ENCODE results near the gene GREB1L.
"Not testable (repeated sequence)": the region's sequence is repeated elsewhere in the genome, so short reads cannot be mapped to it uniquely, and the experiment has no call there.

The GREB1L gene

DNA sequence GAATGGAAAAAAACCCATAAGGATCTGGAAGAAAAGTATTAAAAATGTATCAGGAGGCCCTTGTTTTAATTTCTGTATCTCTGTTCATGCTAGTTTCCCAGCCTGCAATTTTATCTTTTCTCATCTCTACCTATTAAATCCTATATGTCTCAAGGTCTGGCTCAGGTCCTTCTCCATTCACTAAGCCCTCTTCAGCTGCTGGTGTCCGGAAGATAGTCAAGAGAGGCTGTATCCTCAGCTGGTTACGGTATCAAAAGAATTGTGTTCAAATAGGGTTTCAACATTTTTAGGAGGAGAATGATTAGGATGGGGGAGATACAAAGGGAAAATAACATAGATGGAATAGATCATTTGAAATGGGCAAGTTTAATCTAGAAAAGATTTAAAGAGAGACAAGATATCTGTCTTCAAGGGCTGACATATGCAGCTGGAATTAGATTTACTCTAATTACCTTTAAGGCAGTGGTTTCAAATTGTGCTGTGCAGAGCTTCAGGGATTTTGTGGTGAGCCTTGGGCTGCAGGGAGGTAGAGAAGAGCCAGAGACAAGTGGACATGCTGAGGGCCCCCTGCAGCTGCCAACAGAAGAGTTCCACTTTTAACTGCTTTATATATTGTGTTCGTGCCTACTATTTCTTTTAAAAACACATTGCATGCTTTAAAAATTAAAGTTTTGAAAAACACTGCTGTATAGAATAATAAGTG is 24.1 kb downstream of the GREB1L start:
- no peak for DNase-seq

DNA sequence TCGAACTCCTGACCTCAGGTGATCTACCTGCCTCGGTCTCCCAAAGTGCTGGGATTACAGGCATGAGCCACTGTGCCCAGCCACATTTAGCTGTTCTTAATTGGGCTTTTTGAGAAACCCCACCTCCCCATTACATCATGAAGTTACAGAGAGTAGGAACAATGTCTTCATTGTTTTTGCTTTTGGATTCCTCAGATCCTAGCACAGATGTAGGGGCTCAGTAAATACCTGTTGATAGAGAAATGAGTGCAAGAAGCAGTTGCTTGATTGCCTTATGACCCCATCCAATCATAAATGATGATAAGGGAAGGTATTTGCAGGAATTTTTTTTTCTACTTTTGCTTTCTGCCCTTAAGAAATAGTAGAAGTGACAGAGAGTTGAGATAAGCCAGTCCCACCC is 25.4 kb downstream of the GREB1L start:
- no peak for DNase-seq

DNA sequence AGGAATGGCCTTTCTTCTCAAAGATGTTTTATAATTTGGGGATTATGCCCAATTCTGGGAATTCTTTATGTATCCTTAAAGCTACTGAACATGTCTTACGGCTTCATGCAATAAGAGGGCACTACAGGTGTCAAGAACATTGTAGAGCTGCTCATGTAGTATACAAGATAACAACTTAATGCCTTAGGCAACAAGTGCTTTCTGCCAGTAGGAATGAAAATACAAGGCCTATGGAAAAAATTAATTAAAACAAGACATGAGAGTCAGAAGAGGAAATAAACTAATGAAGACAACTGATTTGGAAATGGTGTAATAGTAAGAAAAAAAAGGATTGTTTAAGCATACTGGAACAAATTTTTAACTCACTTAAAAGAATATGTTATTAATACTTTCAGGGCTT is 27.3 kb downstream of the GREB1L start:
- DNase-seq = no peak

DNA sequence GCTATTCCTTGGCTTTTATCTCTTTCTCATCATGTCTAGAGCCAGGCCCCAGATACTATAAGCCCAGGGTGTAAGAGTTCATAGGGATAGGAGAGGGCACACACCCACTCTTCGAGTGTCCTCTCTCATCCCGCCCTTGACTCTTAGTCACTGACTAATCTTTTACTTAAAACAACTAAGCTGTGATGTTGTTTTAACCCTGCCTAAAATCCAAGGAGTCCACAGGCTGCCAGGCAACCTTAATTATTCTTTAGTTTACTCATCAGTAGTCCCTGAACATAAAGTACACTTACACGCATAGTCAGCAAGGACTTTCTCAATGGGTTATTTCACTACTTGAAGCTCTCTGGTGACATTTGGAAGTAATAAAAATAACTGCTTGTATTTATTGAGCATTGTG is 28.4 kb downstream of the GREB1L start:
- no peak for DNase-seq

DNA sequence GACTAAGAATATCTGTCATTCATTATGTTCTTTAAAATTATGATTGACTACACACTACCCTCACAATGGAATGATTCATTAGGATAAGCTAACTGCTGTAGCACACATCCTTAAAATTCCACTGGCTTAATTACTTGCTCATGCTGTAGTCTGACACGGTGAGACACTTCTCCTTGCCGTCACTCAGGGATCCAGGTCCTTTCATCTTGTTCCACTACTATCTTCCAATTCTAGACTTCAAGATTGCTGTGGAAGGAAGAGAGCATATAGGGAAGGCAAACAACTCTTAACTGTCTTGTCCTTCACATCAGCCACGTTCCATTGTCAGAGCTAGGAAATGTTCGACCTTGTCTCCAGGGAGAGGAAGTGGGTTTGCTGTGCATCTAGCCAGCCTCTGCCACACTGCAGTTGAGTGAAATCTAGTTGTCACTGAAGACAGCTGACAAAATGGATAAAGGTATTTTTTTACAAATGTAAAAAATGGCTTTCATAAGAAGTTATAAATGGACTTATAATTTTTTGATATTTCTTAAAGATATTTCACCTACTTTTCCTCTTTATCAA is 30.1 kb downstream of the GREB1L start:
- DNase-seq = no peak

DNA sequence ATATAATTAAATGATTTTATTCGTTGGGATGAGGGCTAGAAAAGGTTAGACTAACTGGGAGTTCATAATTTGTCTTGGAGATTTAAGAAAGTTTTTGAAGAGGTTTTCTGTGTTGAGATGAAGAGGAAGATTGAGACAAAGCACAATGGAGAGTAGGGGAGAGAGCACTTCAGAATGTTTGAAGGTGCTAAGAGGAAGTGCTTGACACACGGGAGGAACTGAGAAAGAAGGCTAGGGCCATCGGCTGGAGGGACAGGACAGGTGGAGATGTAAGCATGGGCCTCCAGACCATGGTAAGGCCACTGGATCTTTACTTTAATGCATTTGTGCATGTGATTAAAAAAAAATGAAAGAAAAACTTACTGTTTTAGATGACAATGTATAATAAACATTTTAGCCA is 31.5 kb downstream of the GREB1L start:
- DNase-seq = no peak

DNA sequence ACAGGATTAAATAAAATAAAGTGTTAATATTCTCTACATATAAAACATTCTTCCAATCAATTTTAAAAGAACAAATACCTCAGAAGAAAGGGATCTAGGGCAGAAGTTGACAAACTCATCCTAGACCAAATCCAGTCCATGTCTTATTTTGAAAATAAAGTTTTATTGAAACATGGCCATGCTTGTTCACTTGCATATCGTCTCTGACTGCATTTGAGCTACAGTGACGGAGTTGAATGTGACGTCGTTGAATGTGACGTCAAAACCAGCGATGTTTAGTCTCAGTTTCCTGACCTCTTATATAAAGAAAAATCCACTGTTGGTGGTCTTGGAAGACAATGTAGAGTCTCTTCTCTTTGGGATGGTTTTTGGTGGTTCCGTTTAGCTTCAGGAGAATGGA is 33.6 kb downstream of the GREB1L start:
- no peak for DNase-seq

DNA sequence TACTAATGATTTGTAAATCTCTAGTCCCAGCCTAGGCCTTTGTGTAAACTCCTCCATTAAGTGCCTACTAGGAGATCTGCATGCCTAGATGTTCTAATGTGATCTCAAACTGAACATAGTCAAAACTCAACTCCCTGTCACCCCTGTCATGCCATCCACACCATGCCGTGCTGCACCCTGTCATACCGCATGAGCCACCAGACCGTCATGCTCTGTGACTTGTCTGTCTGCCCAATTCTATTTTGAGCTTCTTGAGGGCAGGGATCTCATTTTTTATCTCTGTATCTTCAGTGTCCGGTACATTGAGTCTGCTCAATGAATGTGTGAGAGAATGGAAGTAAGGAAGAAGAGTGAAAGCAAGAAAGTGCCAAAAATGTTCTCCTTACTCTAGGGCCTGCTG is 35.5 kb downstream of the GREB1L start:
- DNase-seq = no peak

DNA sequence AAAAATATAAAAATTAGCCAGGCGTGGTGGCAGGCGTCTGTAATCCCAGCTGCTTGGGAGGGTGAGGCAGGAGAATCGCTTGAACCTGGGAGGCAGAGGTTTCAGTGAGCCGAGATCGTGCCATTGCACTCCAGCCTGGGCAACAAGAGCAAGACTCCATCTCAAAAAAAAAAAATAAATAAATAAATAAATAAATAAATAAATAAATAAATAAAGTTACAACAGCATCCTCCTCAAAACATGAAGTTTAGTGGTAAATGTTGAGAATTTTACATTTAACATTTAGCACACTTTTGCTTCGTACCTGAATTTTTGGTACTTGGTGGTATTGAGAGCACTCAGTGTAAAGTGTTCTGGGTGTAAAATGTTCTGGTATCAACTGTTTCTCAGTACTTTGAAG is 36.2 kb downstream of the GREB1L start:
- DNase-seq = not testable (repeated sequence)

DNA sequence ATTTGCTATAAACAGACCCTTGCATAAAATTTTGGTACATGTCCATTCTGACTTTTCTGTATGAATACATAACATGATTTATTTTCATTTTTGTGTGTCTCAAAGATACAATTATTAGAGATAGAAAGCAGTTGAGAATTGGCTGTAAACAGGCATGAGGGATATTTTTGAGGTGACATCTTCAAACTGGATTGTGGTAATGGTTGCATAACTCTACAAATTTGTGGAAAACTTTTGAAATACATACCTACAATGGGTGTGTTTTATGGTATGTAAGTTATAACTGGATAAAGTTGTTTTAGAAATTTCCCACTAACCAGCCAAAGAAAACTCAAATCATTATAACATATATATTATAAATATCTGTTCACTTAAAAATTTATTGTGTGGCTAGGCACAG is 39.6 kb downstream of the GREB1L start:
- no peak for DNase-seq

DNA sequence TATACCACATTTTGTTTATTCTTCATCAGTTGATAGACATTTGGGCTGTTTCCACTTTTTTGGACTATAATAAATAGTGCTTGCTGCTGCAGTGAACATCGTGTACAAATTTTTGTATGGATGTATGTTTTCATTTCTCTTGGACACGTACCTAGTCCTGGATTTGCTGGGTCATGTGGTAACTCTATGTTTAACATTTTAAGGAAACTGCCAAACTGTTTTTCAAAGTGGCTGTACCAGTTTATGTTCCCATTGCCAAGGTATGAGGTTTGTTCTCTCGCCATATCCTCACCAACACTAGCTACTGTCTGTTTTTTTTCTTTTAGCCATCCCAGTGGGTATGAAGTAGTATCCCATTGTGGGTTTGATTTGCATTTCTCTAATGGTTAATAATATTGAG is 42.5 kb downstream of the GREB1L start:
- DNase-seq = no peak

DNA sequence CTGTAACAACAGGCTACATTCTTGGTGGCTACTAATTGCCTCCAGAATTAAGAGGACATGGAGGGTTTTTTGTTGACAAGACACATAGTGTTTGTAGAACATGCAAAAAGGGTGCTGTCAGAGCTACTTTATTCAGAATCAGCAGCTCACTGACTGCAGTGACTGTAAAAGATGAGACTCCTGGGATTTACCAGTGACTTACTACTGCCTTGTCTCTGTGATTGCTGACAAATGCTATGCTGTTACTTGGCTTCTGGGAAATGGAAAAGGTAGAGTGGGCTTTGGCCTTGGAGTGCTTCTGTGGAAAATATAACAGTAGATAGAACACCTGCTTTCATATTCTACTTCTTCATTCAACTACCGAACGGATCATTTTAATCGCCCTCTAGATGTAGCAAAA is 47.8 kb downstream of the GREB1L start:
- no peak for DNase-seq

DNA sequence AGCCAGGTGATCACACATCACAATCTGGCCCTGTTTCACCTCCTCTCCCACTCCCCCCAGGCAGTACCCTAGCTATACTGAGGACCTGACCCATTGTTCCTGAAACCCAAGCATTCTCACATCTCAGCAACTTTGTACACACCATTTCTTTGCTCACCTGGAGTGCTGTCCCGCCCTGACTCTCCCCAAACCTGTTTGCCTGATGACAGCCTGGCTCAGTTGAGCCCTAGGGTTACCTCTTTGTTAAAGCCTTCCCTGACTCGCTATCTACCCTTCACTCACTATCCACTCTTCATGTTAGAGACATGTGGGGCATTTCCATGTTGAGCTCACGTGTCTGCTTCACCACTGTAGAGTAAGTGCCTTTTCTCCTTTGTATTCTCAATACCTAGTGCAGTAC is 49.1 kb downstream of the GREB1L start:
- no peak for DNase-seq

DNA sequence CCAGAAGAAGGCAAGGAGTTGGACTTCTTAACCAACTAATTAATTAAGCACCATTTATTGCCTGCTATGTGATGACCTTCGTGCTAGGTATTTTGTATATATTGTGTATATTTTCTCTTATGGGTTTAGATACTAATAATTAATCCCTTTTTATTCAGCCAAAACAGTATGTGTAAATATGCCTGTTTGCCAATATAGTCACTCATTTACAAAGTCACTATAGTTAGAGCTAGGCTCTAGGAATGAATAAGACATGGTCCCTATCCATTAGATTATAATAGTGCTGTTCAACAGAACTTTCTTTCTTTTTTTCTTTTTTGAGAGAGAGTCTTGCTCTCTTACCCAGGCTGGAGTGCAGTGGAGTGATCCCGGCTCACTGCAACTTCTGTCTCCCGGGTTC is 51.4 kb downstream of the GREB1L start:
- DNase-seq = no peak

DNA sequence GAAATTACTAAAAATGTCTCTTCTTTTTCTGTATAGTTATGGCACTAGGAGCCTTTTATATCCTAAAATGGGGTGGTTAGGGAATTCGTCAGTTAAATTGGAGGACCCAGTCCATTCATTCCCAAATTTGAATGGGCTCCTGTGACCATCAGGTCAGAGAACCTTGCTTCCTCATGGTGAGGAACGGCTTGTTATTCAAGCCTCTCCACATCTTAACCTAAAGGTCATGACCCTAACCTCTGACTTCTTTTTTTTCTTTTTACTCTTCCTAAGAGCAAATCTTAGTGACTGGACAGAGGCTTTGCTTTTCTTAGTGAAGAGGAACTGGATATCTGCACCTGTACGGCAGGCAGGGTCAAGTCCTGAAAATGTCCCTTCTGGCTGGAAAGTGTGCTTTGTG is 53.1 kb downstream of the GREB1L start:
- DNase-seq = no peak

DNA sequence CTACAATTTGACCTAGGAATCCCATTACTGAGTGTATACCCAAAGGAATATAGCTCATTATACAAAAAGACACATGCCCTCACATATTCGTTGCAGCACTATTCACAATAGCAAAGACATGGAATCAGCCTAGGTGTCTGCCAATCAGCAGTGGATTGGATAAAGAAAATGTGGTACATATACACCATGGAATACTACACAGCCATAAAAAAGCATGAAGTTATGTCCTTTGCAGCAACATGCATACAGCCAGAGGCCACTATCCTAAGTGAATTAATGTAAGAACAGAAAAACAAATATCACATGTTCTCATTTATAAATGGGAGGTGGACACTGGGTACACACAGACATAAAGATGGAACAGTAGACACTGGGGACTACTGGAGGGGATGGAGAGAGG is 54.0 kb downstream of the GREB1L start:
- DNase-seq = no peak

DNA sequence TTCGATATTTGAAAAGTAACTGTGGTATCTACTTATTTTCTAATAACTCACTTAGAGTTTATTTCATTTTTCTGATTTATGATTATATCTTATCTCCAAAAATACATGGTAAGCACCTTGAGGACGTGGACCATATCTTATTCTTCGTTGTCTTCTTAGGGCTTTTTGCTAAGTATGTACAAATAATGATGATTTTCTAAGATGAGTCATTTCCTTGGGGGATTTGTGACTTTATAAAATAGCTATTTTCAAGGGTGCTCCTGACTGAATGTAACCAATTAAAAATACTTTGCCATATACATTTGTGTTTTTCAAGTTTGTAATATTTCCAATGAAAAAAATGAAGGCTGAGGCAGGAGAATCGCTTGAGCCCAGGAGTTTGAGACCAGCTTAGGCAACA is 56.3 kb downstream of the GREB1L start:
- no peak for DNase-seq

DNA sequence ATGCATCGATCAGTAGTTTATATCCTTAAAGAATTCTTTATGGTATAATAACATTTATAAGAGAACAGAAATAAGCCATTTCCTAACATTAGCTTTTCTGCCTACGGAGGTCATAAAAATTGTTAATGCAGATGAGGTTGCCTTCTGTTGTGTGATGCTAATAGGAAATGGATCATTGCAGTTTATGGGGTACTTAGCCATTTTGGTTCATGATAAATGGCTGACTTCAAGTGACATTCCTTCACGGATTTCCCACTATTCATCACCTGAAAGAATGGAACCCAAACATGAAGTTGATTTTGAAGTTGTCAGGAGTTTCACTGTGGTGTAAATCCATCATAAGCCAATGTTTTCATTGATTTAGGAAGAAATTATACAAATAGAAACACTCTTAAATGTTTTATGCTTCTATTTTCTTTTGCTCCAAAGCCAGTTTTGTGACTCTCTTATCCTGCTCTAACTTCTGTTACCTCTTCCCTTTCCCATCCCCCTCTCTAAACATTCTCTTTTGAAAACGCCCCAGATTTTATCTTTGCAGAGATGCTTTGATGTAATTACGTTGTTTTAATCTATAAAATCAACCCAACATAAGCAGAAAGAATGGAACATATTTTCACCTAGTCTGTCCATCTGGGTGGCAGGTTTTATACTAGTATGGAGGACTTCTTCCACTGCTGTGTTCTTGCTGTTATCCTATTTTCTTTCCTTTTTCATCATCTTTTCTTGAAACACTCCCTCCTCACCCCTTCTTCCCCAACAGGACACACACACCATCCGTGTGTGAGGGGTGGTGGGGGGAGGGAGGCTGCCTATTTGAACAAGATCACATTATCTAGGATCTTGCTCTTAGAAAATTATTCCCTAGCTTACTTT is 58.2 kb downstream of the GREB1L start:
- DNase-seq = no peak

DNA sequence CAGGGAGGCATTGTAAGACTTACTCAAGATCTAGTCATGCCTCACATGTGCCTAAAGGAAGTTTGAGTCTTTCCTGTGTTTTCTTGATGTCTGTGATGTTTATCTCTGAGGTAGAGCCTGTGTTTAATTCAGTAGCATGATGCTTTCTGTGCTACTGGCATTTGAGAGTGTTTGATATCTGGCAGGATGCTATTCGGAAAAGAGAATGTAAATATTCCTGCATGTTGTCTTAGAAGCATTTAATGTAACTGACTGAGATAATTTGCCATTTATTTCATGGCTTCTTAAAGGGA is 58.8 kb downstream of the GREB1L start:
- DNase-seq = no peak

DNA sequence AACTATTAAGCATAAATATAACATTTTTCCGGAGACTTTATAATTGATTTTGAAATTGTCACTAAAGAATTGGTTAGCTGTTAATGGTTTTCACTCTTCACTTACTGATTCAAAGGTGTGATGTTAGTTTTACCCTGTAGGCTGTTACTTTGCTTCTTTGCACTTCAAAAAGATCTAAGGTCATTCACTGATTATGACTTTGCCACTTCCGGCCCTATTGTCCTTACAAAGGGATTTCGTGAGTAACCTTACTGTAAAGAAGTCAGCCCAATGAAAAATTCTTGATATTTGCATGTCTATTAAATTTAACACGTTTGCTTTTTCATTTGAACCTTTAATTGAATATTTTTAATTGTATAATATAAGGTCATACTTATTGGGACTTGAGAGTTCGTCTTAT is 61.4 kb downstream of the GREB1L start:
- DNase-seq = no peak

DNA sequence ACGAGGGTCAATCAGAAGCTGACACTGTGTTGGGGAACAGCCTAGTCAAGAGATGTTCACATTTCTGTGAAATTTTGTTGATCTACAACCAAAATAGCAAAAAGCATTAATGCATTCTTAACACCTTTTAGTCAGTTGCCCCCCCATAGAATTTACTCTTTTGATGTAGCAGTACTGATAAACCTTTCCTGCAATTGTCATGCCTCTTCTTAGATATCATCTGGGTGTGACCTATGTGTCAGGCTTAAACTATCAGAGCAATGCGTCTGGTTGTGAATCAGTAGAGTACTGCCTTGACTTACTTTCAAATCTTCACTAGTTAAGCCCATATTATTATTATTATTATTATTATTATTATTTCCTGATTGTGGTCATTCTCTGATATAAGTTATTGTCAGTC is 61.9 kb downstream of the GREB1L start:
- no peak for DNase-seq

DNA sequence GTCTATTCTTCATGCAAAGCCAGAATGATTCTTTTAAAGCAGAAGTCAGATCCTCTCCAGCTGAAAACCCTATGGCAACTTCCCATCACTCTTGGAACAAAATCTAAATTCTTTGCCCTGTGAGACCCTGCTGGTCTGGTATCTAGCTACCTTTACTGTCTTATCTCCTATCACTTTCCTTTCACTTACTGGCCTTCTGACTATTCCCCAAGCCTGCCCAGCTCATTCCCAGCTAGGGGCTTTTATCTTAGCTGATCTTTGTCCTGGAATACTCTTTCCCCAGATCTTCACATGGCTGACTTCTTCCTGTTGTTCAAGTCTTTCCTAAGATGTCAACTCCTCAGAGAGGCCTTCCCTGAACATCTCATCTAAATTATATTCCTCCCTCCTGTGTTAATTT is 63.6 kb downstream of the GREB1L start:
- DNase-seq = no peak

DNA sequence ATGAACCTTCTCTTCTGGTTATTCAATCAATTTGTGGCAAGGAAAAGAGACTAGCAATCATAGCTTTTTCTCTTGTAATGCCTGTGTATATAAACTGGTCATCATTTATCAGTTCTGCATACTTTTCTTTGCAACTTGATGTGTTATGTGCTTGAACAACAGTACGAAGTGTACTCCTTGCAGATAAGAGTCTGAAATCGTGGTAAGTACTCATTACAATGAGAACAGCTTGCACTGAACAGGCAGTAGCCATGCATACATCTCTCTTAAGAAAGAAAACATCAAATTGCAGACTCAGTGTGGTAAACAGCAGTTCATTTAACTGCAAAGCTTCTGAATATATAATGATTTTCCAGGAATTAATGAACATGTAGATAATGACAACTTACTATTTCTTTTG is 64.3 kb downstream of the GREB1L start:
- no peak for DNase-seq

DNA sequence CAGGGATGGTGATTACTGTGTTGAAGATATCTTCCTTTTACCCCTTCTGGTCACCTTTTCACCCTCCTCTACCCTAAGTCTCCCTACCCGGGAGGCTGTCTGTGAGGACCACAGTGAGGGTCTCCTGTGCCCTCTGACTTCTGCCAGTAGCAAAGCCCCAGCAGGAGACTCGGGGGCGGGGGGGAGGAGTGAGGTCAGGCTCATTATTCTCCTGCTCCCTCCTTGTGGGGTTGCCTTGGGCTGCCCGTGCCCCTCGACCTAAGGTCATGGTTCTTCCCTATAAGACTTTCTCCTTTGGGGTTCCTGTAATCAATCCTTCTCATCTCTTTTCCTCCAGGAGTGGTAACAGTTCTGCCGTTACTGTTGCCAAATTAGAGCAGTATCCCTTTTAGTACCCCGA is 65.5 kb downstream of the GREB1L start:
- no peak for DNase-seq

DNA sequence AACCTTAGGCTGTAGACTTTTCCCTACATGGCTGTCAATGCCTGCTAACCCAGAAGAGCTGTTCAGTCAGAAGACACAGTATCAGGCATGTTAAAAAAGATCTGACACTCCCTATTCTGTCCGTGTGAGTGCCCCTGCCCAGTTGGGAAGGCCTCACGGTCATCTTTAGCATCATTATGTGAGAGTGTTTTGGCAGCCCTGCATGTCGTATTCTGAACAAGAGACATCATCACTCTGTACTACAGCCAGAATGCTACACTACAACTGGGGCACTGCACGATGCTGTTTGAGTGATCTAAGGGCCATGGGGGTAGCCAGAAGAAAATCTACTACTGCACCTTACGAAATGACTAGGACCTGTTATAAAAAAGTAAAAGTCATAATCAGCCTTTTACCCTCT is 67.2 kb downstream of the GREB1L start:
- no peak for DNase-seq
